GM13977 (cell line): ENCODE measurements around the gene RAPGEF1.
A peak's percentile ranks its signal among the peaks of the same experiment; 100 is the strongest.

ENCODE experiments used
- DNase-seq: peaks from one replicate; pipeline ENCODE4 v3.0.0; 2012; ENCODE audit warnings: low spot score
- in situ Hi-C: fragments of 300-500 bp; cut with MboI; formaldehyde crosslinking; loops from one replicate; pipeline ENCODE4 v1.12.0; 2022; ENCODE audit warnings: low sequenced_read_pairs, low pct_unique_long_range_greater_than_20kb, mixed read lengths, inconsistent platforms; ENCODE audit not compliant: unreplicated experiment
- TF ChIP-seq, protein P1 (sequence below): IDR thresholded peaks from 2 replicates; pipeline ENCODE4 v1.5.1; 2012; ENCODE audit warnings: mild to moderate bottlenecking, control low read depth; ENCODE audit not compliant: insufficient read depth; ENCODE audit errors: extremely low read depth, missing control alignments

Gene RAPGEF1

DNA sequence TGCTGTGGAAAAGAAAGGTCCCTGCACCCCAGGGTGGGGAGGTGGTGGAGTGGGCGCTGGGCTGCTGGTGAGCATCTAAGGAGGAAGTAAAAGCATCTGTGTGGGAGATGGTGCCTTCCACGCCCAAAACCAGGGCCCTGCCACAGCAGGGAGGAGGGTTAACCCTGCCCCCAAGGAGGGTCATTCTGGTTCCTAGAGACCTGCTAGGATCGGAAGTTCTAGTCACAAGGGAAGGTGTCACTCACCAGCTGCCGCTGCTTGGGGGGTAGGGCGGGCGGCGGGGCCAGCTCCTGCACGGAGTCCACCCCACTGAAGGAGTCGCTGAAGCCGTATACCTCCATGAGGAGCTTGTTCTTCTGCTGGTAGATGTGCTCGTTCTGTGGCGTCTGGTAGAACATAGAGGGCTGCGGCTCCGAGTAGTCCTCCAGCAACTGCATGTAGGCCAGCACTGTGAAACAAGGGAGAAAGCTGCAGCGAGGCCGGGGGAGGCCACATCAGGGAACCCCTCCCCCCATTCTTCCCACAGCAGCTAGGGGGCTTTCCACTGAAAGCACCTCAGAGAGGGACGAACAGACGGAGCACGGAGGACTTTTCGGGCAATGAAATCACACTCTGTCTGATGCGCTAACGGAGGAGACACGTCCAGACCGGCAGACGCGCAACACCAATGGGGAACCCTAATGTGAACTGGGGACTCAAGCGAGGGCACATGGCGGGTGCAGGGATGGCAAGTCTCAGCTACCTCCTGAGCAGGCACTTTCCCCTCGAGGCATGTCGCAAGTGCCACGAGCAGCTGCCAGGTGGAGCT lies 118.1 kb downstream of the RAPGEF1 start:
- peak; percentile 64 for DNase-seq
- in situ Hi-C loops = no loop called here
- TF ChIP-seq, protein P1, sequence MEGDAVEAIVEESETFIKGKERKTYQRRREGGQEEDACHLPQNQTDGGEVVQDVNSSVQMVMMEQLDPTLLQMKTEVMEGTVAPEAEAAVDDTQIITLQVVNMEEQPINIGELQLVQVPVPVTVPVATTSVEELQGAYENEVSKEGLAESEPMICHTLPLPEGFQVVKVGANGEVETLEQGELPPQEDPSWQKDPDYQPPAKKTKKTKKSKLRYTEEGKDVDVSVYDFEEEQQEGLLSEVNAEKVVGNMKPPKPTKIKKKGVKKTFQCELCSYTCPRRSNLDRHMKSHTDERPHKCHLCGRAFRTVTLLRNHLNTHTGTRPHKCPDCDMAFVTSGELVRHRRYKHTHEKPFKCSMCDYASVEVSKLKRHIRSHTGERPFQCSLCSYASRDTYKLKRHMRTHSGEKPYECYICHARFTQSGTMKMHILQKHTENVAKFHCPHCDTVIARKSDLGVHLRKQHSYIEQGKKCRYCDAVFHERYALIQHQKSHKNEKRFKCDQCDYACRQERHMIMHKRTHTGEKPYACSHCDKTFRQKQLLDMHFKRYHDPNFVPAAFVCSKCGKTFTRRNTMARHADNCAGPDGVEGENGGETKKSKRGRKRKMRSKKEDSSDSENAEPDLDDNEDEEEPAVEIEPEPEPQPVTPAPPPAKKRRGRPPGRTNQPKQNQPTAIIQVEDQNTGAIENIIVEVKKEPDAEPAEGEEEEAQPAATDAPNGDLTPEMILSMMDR = no peak

DNA sequence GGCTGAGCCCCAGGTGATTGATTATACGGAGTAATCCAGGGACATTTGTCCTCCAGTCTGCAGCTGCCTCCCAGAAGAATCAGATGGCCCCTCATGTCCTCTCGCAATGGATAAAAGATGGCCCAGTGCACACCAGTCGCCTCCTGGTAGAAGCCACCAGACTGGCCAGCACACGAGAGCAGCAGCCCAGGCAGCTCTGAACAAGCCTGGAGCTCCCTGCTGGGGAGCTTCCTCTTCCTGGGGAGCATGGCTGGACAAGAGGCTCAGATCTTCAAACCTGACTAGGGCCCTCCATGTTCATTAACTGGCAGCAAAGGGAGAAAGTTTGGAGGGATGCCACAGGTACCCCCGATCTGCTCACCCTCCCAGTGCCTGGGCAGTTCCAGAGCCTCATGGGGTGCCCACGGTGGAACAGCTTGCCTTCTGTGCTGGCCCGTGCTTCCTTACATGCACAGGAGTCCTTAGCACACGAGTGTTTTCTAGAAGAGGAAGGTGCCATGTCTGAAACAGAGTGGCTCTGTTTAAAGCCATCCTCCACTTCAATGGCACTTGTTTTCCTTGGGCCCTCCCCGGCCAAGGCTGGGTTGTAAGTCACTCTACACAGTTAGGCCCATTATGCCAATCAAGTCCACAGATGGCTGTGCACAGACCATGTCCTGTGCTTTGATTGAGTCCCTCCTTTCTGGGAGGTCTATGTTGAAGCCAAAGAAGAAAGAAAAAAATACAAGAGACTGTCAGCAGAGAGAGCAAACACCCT lies 118.9 kb downstream of the RAPGEF1 start:
- in situ Hi-C loops = no loop called here
- DNase-seq = no peak
- TF ChIP-seq, protein P1 = no peak

DNA sequence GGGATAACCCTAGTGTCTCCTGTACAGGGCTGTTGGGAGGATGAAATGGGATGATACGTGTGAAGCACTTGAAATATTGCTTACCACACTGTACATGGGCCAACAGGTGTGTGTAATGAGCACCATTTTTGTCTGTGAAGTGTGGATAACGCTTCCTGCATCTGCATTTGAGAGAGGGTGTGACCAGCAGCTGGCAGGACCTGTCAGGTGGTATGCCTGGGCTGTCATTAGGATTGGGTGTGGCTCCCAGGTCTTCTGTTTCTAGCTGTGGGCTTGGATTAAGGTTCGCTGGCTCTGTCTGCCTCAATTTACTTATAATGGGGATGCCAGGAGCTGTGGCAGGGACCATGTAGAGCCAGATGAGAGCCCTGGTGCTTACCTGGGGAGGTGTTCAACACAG lies 120.2 kb downstream of the RAPGEF1 start:
- in situ Hi-C loops = no loop called here
- TF ChIP-seq, protein P1 = no peak
- DNase-seq = no peak

DNA sequence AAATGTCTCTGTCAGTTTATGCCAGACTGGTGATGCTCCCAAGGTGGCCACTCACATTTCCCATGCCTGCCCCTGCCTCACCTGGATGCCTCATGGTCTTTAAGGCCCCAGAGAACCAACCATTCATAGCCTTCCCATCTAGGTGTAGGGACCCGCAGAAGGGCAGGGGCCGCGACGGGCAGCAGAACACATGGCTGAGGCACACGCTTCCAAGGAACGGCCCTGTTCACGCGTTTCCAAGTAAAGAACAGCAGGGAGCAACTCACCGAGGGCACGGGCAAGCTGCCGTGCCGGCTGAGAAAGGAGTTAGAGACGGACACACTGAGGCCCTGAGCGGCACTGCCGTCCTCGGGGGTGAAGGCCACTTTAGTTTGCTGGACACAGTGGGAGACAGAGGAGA lies 121.1 kb downstream of the RAPGEF1 start:
- in situ Hi-C loops = no loop called here
- TF ChIP-seq, protein P1 = no peak

DNA sequence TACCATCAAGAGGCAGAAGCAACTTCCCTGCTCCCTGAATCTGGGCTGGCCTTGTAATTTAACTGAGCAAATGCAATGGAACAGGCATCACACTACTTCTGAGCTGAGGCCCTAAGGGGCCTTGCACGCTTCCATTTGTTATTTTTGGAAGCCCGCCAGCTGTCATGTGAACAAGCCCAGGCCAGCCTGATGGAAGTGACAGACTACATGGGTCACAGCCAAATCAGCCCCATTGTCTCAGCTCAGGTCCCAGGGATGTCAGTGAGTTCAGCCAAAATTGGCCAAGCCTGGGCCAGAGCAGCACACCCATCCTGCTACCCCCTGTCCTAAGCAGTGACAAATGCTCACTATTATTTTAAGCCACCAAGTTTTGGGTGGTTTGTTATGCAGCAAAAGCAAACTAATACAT lies 121.8 kb downstream of the RAPGEF1 start:
- DNase-seq = no peak
- in situ Hi-C loops = no loop called here
- TF ChIP-seq, protein P1 = no peak

More for the DNA sequence above, 121.1 kb downstream of the RAPGEF1 start:
- no peak for DNase-seq

DNA sequence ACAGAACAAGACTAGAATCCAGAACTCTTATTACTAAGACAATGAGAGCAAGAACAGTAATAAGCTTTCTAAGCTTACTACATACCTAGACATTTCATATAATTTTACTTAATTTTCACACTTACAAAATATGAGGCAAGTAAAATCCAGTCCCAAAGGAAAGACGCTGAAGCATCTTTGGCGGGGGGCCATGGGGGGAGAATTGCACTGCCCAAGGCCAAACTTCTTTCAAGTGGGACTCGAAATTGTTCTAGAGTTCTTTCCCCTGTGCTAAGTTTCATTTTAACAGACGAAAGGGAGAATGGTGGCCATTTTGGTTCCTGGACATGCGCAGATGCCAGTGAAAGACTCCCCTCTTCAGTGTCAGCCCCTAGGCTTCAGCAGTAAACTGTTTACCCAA lies 122.3 kb downstream of the RAPGEF1 start:
- DNase-seq = no peak
- in situ Hi-C loops = no loop called here
- TF ChIP-seq, protein P1 = no peak
